RCC 7860 (cell line): Measurements from ENCODE around the gene PCDH15.
"Not testable (repeated sequence)": the region's sequence is repeated elsewhere in the genome, so short reads cannot be mapped to it uniquely, and the experiment has no call there.

Source experiments
- DNase-seq: peaks from one replicate; pipeline ENCODE4 v3.0.0-alpha.2; 2015; ENCODE audit warnings: low spot score
- FAIRE-seq: peaks from 2 replicates; lab custom pipeline; 2012; peaks lifted over from hg19 to GRCh38; lab: Jason Lieb, UNC

The PCDH15 gene

DNA sequence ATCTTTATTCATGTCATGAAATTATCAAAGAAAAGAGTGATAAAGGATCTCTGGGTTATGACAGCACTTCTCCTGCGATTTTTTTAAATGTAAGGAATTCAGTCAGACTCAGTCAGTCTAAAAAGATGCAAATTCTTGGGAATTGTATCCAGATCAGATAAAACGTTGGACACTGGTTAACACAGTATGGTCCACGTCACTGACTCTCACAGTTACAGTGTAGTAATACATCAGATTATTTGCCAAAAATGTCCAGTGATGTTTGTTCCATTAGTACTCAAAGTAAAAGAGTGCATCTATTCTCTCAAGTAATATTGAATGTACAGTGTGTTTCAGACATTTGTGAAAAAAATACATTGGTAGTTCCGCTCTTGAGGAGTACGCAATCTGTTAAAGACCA is 224.5 kb downstream of the PCDH15 start:
- FAIRE-seq, result no peak
- DNase-seq, result no peak

- no peak for DNase-seq
- no peak for FAIRE-seq
Observed at GRCh38 chr10:54559498-54559897, 241.5 kb downstream of the PCDH15 start.

DNA sequence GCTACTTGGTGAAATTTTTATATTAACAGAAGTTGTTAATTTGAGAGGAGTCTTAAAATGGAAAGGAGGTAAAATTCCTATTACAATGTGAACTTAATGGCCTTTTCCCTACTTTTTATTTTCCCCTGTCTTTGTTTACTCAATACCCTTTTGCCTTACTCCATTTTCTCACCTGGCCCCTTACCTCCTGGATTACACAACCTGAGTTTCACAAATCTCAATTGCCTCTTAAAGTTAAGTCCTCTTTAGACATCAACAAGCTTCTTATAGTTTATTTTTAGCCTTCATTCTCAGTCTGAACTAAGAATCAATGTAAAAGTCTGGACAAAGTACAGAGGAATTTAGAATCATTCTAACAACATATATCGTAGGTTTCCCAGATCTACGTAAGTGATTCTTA is 247.0 kb downstream of the PCDH15 start:
- DNase-seq, result no peak
- no peak for FAIRE-seq

DNA sequence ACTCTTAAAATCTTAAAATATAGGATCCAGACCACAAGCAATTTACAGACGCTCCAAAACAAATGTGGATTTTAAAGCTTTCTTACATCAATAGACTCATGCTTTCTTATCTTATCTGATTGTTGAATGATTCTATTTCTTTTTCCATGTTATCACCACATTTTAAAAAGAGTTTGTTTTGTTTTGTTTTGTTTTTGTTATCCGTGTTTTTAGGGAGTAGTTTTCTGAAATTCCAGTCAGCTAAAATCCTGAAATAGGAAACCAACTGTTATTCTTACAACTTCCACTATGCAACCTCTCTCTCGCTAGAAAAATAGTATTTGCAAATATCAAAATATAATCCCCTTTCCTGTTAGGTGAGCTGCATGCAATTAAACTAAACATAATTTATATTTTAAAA is 251.0 kb downstream of the PCDH15 start:
- FAIRE-seq (no peak), DNase-seq (no peak)

DNA sequence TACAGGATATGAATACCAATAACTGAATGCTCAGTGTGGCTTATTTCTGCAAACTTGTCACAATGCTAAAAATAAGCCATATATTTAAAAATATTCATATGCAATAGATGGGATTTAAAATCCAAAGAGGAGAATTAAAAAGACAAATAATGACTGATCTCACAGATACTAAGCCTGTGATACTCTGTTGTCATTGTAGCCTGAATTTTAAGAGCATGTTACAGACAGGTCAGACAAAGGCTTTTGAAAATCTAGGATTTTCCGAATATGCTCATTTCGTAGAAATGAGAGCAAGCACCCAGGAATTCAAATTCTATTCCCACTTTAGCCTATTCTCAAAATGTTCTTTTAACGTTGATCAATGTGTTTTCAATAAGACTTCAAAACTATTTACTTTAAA is 269.7 kb downstream of the PCDH15 start:
- DNase-seq, result no peak
- no peak for FAIRE-seq

- no peak for DNase-seq
- FAIRE-seq, result no peak
Observed at GRCh38 chr10:54530299-54530698, 270.7 kb downstream of the PCDH15 start.

- no peak for FAIRE-seq
Observed at GRCh38 chr10:54525816-54526215, 275.2 kb downstream of the PCDH15 start.

GRCh38 chr10:54515244-54515643 is 285.8 kb downstream of the PCDH15 start:
- DNase-seq, FAIRE-seq: not testable (repeated sequence)

More at GRCh38 chr10:54525816-54526215, 275.2 kb downstream of the PCDH15 start:
- no peak for DNase-seq

DNA sequence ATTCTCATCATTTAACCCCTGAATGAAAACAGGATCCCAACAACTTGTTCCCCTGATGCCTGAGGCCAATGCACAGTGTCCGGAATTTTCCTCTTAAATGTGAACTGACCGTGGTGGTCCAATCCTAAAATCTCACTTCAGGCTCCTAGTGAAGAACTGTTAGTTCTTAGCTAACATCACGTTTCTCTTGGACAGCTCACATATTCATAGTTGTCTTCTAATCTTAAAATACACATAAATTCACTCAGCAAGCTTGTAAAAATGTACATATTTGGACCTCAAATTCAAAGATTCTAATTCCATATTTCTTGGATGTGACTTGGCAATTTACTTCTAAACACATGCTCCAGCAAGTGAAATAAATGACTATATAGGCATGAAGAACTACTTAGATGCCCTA is 297.2 kb downstream of the PCDH15 start:
- FAIRE-seq (no peak), DNase-seq (no peak)

GRCh38 chr10:54501929-54502328 is 299.1 kb downstream of the PCDH15 start:
- FAIRE-seq, result no peak
- DNase-seq, result no peak

DNA sequence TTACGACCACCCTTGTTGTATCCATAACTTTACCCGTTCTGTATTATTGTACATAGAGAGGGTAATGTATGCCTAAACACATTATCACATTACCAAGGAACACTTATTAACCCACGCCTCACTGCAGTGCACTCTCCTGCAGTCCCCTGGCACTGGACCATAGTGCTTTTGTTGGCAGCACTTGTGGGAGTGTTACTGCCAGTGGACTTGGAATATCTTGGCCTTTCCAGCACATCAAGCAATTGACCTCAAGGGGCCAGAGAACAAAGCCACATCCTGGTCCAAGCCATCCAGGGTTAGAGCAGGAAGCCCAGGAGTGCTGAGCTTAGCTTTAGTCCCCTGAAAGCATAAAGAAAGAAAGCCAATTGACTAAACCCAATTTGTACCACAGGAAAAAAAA is 304.2 kb downstream of the PCDH15 start:
- no peak for DNase-seq

GRCh38 chr10:54487743-54488142 is 313.3 kb downstream of the PCDH15 start:
- DNase-seq (no peak), FAIRE-seq (no peak)

More for the DNA sequence above, 304.2 kb downstream of the PCDH15 start:
- no peak for FAIRE-seq

DNA sequence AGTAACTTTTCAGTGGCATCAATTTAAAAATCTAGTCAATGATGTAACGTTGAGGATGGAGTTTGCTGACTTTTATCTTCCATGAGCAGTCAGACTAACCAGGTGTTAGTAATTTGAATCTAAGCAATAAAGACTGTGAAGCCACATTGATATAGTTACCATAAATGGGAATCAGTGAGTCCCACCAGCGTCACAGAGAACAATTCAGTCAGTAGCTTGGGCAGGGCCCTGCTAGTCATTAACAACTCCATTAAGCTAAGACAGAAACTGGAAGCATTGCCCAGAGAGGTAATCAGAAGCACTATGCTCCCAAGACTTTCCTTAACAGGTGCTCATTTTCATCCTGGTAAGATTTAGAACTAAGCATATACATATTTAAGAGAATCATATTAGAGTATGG is 315.1 kb downstream of the PCDH15 start:
- DNase-seq, result no peak
- no peak for FAIRE-seq

- DNase-seq, result no peak
- no peak for FAIRE-seq
Observed at GRCh38 chr10:54484186-54484585, 316.8 kb downstream of the PCDH15 start.

- DNase-seq, result no peak
- no peak for FAIRE-seq
Observed at GRCh38 chr10:54478601-54479000, 322.4 kb downstream of the PCDH15 start.

- no peak for FAIRE-seq
- DNase-seq, result no peak
Observed at GRCh38 chr10:54477738-54478137, 323.3 kb downstream of the PCDH15 start.

GRCh38 chr10:54470324-54470631 is 330.8 kb downstream of the PCDH15 start:
- FAIRE-seq (no peak), DNase-seq (no peak)

DNA sequence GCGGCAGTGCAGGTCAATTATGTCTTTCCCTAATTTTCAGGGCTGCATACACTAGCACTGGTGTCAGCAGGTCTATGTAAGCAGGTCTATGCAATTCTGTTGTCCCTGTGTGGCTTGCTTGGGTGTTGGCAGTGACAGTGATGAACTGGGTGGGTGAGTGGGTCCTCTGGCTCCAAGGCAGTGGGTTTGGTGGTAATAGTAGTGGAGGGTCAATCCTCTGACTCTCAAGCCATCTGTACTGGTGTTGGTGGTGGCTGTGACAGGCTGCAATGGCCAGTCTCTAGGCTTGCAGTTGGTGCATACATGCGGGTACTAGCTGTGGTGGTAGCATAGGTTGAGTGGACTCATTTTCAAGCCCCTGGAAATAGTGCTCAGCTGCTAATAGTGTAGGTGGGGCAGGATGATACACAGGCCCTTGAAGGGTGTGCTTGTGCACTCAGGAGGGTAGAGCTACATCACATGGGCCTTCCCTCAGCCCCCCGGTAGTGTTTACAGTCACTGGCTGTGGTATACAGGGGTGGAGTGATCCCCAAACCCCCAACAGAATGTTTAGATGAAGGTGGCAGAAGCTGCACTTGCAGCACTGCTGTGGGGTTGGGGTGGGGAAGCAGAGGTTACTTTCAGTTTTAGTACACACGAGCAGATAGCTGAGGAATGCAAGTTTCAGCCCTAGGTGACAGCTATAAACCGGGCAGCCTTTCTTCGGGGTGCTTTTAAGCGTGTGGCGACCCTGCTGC is 331.3 kb downstream of the PCDH15 start:
- no peak for FAIRE-seq
- DNase-seq, result no peak

DNA sequence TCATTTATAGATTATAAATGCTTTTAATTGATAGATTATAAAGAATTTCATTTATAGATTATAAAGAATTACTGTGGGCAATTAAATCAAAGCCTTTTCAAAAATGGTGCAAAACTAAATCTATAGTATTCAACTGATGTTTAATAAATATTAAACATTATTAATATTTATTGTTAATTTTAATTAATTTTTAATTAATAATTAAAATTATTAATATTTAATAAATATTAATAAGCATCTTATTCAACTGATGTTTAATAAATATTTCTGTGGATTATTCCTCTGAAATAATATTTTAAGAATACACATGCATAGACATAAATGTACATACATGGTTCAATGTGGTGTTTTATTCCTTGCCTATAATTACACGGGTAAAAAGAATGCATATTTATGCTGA is 346.8 kb downstream of the PCDH15 start:
- no peak for FAIRE-seq
- DNase-seq, result no peak

GRCh38 chr10:54449056-54449455 is 352.0 kb downstream of the PCDH15 start:
- no peak for DNase-seq
- FAIRE-seq, result no peak

DNA sequence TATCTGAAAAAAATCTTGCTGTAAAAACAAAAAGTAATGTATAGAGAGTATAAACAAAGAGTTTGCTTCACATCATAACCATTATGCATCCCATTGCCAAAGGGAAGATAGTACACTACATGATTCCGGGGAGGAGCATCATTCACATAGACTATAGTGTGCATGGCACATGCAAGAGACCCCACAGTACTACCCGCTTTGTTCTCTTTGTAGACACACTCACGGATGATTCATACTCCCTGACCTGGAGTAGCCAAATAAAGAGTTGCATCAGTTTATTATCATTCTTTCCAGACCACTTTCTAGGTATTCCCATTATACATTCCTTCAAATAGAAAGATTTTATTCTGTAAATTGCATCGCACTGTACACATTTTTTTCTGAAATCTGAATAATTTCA is 356.9 kb downstream of the PCDH15 start:
- peak; percentile 45 for FAIRE-seq
- no peak for DNase-seq

DNA sequence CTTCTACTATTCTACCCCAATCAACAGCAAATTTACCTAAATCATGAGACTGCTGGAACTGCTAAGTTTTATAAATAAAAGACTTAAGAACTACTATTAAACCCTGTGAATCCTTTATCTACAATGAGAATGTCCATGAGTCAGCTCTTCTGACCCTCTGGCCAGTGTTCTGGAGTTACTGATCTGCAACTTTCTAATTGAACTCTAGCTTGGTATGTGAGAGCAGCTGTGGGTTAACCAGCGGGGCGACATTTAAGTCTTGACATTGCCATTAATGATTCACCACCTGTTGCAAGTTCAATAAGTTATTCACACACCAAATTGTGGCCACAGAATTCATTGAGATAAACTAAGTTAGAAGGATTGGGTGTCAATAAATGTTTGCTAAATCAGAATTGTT is 359.8 kb downstream of the PCDH15 start:
- peak; percentile 80 for DNase-seq
- peak; percentile 98 for FAIRE-seq

DNA sequence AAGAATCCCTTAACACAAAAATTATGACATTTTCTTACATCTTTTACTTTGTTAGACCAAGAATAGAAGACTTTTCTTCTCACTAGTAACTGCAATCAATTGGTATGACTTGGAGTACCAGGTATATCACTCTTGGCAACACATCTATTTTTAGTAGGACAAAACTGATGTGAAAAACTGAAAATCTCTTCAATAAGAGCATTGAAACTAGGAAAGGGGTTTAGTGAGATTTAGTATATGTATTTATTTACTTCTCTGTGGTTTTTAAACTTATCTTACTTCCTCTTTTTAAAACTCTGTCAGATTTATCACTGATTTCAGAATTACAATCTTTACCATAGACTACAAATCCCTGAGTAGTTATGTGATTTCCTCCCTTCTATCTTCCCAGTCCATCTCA is 366.2 kb downstream of the PCDH15 start:
- DNase-seq, result no peak
- no peak for FAIRE-seq
